ENCODE data around the gene MAPK8IP2. TPM values are rescaled to one million over a fixed set of nuclear protein-coding genes. Genes with fewer than 3 reads are reported as not detected.

Gene MAPK8IP2
- total RNA-seq, 4 donors from 2014 or later = 0.39 to 0.85 (median 0.47) TPM

GRCh38 chr22:50577697-50577986 lies 23.0 kb upstream of the MAPK8IP2 start:
- intact Hi-C loops (cut with DNase I; ENCODE audit: low total_unique reads) (no loop called here), in situ Hi-C loops (cut with MboI; ENCODE audit: low sequenced_read_pairs in 4 of 4) (no loop called here)
- peaks cover 21 to 44% of the 10 kb centered on the region in 2 donors for H3K4me1 ChIP-seq
- ATAC-seq (no peak), DNase-seq (no peak)
- H3K36me3 ChIP-seq = peaks cover 0 to 28% of the 10 kb centered on the region in 2 donors
- H3K4me3 ChIP-seq = peak overlapping the region; percentile 62 to 81 (median 64)
- TF ChIP-seq POLR2A (IDR thresholded peaks at IDR 0.05) = no peak
- no peak for TF ChIP-seq CTCF (IDR thresholded peaks at IDR 0.05 in 4 of 5, conservative IDR thresholded peaks at IDR 0.05 in 1 of 5)
- H3K9me3 ChIP-seq = no peaks in the 10 kb centered on the region
- H3K27me3 ChIP-seq = no peaks in the 10 kb centered on the region
- peak overlapping the region; percentile 89 to 98 (median 96) for H3K27ac ChIP-seq

GRCh38 chr22:50577987-50578775 lies 22.4 kb upstream of the MAPK8IP2 start, which contains the start of gene CPT1B:
Gene CPT1B (minus strand): TSS chr22:50578427. CDS start chr22:50577915, 512 bp downstream.
- H3K36me3 ChIP-seq = peaks cover 0 to 23% of the 10 kb centered on the region in 2 donors
- H3K4me1 ChIP-seq = peaks cover 21 to 45% of the 10 kb centered on the region in 2 donors
- peak within 1 kb of the TSS; percentile 89 to 98 (median 96) for H3K27ac ChIP-seq
- intact Hi-C loops (cut with DNase I; ENCODE audit: low total_unique reads) = no loop called here
- H3K9me3 ChIP-seq = no peaks in the 10 kb centered on the region
- peak within 1 kb of the TSS; percentile 62 to 81 (median 64) for H3K4me3 ChIP-seq
- no peaks in the 10 kb centered on the region for H3K27me3 ChIP-seq
- peak in 1 of 5 experiments; percentile 17 for TF ChIP-seq CTCF (IDR thresholded peaks at IDR 0.05 in 4 of 5, conservative IDR thresholded peaks at IDR 0.05 in 1 of 5)
- peak; percentile 38 to 48 for TF ChIP-seq POLR2A (IDR thresholded peaks at IDR 0.05)
- in situ Hi-C loops (cut with MboI; ENCODE audit: low sequenced_read_pairs in 4 of 4) = no loop called here
- peak; percentile 51 to 59 for ATAC-seq
- peak; percentile 44 to 79 for DNase-seq

- H3K9me3 ChIP-seq = no peaks in the 10 kb centered on the region
- H3K27me3 ChIP-seq = no peaks in the 10 kb centered on the region
- no peak for DNase-seq
- H3K36me3 ChIP-seq = peaks cover 0 to 16% of the 10 kb centered on the region in 2 donors
- peak overlapping the region; percentile 89 to 98 (median 96) for H3K27ac ChIP-seq
- H3K4me3 ChIP-seq = peak overlapping the region; percentile 31 to 64 (median 63)
- in situ Hi-C loops (cut with MboI; ENCODE audit: low sequenced_read_pairs in 4 of 4) = no loop called here
- intact Hi-C loops (cut with DNase I; ENCODE audit: low total_unique reads) = no loop called here
- peaks cover 26 to 52% of the 10 kb centered on the region in 2 donors for H3K4me1 ChIP-seq
- no peak for TF ChIP-seq POLR2A (IDR thresholded peaks at IDR 0.05)
- no peak for TF ChIP-seq CTCF (IDR thresholded peaks at IDR 0.05 in 4 of 5, conservative IDR thresholded peaks at IDR 0.05 in 1 of 5)
- no peak for ATAC-seq
These were observed 21.8 kb upstream of the MAPK8IP2 start for GRCh38 chr22:50578776-50579310.

- in situ Hi-C loops (cut with MboI; ENCODE audit: low sequenced_read_pairs in 4 of 4) (no loop called here), intact Hi-C loops (cut with DNase I; ENCODE audit: low total_unique reads) (no loop called here)
- no peak overlapping the region for H3K4me3 ChIP-seq
- TF ChIP-seq CTCF (IDR thresholded peaks at IDR 0.05 in 4 of 5, conservative IDR thresholded peaks at IDR 0.05 in 1 of 5) = no peak
- TF ChIP-seq POLR2A (IDR thresholded peaks at IDR 0.05) = no peak
- no peaks in the 10 kb centered on the region for H3K27me3 ChIP-seq
- ATAC-seq (no peak), DNase-seq (no peak)
- H3K27ac ChIP-seq = peak overlapping the region; percentile 89 to 98 (median 96)
- H3K9me3 ChIP-seq = no peaks in the 10 kb centered on the region
- peaks cover 27 to 54% of the 10 kb centered on the region in 2 donors for H3K4me1 ChIP-seq
- peaks cover 0 to 7% of the 10 kb centered on the region in 2 donors for H3K36me3 ChIP-seq
These were observed 20.8 kb upstream of the MAPK8IP2 start for GRCh38 chr22:50579752-50580151.

Measured in gastrocnemius medialis (tissue), 4 donors.